Smooth muscle cell (in vitro differentiated cells): ENCODE measurements around the gene LGALS3BP. TPM values are rescaled to one million over a fixed set of nuclear protein-coding genes. Genes with fewer than 3 reads are reported as not detected.

Experiments
- DNase-seq: peaks from one replicate; lab custom pipeline; 2025; ENCODE audit not compliant: unreplicated experiment; lab: John Stamatoyannopoulos, UW
- H2AFZ ChIP-seq: fragments of 200-600 bp; sonication (generic); 2 replicates; pipeline ENCODE4 v1.6.0; 2016; ENCODE audit warnings: antibody characterized with exemption, low read depth, mild to moderate bottlenecking
- H3F3A ChIP-seq: fragments of 200-600 bp; sonication (generic); 2 replicates; pipeline ENCODE4 v1.6.0; 2017; ENCODE audit warnings: antibody characterized with exemption, low read depth
- H3K27ac ChIP-seq: fragments of 200-600 bp; sonication (generic); 2 replicates; pipeline ENCODE4 v1.5.1; 2016; ENCODE audit warnings: low read depth, mild to moderate bottlenecking
- H3K27me3 ChIP-seq: fragments of 200-600 bp; sonication (generic); 2 replicates; pipeline ENCODE4 v1.6.1; 2016; ENCODE audit warnings: low read depth, mild to moderate bottlenecking
- H3K36me3 ChIP-seq: fragments of 200-600 bp; sonication (generic); 2 replicates; pipeline ENCODE4 v1.5.1; 2016; ENCODE audit warnings: low read depth
- H3K4me1 ChIP-seq: fragments of 200-600 bp; sonication (generic); 2 replicates; pipeline ENCODE4 v1.5.1; 2016; ENCODE audit warnings: low read depth
- H3K4me2 ChIP-seq: fragments of 200-600 bp; sonication (generic); 2 replicates; pipeline ENCODE4 v1.6.0; 2016; ENCODE audit warnings: mild to moderate bottlenecking
- H3K4me3 ChIP-seq: fragments of 200-600 bp; sonication (generic); 2 replicates; pipeline ENCODE4 v1.5.1; 2016; ENCODE audit warnings: mild to moderate bottlenecking
- H3K79me2 ChIP-seq: fragments of 200-600 bp; sonication (generic); 2 replicates; pipeline ENCODE4 v1.6.0; 2016; ENCODE audit warnings: low read depth, mild to moderate bottlenecking
- H3K9ac ChIP-seq: fragments of 200-600 bp; sonication (generic); 2 replicates; pipeline ENCODE4 v1.6.0; 2016; ENCODE audit warnings: low read depth
- H3K9me3 ChIP-seq: fragments of 200-600 bp; sonication (generic); replicated peaks from 2 replicates; pipeline ENCODE4 v1.5.1; 2016; ENCODE audit warnings: low read depth
- H4K20me1 ChIP-seq: fragments of 200-600 bp; sonication (generic); 2 replicates; pipeline ENCODE4 v1.6.0; 2016; ENCODE audit warnings: low read depth
- WGBS: methylation state at CpG from one replicate; pipeline ENCODE4 v1.1.7; 2016; ENCODE audit warnings: low lambda C conversion rate; 5-methylcytosine and 5-hydroxymethylcytosine counted together
- polyA plus RNA-seq: library from polyadenylated mRNA; unstranded; fragments of >200 nt; fragmentation: Nextera tagmentation; extraction: Ambion mirVana; gene quantifications from 2 replicates; pipeline ENCODE4 v1.2.1, GENCODE V29; 2016
- total RNA-seq: library from RNA; depleted of rRNA; stranded (reverse); fragments of >200 nt; gene quantifications from 2 replicates; pipeline ENCODE4 v1.2.3, GENCODE V29; 2014
- TF ChIP-seq, protein P1 (sequence below): fragments of 200-600 bp; sonication (generic); IDR thresholded peaks from 2 replicates; pipeline ENCODE4 v1.5.1; 2017; ENCODE audit warnings: borderline replicate concordance, mild to moderate bottlenecking, antibody characterized with exemption; ENCODE audit not compliant: insufficient read depth, poor library complexity, severe bottlenecking

The LGALS3BP gene
- total and polyA plus RNA-seq, 2 experiments from 2014 or later = 66.5 to 151 TPM

DNA sequence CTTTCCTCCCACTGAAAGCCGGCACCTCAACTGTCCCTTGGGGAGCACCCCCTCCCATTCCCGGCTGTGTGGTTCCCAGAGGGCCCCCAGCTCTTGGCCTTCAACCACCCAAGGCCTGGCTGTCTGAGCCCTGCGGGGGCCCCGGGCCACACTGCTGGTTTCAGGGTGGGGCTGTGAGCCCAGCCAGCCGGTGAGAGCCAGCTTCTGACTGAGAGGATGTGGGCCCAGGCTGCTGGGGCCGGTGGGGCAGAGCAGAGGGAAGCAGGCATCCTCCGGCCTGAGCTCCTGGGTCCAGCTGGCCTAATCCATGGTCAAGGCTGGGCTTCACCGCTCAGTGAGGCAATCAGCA is 875 bp upstream of the LGALS3BP start:
- no peak overlapping the region for H3K4me2 ChIP-seq
- H4K20me1 ChIP-seq = no peaks in the 10 kb centered on the region
- TF ChIP-seq, protein P1, sequence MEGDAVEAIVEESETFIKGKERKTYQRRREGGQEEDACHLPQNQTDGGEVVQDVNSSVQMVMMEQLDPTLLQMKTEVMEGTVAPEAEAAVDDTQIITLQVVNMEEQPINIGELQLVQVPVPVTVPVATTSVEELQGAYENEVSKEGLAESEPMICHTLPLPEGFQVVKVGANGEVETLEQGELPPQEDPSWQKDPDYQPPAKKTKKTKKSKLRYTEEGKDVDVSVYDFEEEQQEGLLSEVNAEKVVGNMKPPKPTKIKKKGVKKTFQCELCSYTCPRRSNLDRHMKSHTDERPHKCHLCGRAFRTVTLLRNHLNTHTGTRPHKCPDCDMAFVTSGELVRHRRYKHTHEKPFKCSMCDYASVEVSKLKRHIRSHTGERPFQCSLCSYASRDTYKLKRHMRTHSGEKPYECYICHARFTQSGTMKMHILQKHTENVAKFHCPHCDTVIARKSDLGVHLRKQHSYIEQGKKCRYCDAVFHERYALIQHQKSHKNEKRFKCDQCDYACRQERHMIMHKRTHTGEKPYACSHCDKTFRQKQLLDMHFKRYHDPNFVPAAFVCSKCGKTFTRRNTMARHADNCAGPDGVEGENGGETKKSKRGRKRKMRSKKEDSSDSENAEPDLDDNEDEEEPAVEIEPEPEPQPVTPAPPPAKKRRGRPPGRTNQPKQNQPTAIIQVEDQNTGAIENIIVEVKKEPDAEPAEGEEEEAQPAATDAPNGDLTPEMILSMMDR = no peak
- no peak overlapping the region for H3K4me3 ChIP-seq
- peaks cover 7% of the 10 kb centered on the region for H3K4me1 ChIP-seq
- no peaks in the 10 kb centered on the region for H3F3A ChIP-seq
- H3K9ac ChIP-seq = no peak overlapping the region
- H3K27ac ChIP-seq = no peak overlapping the region
- no peak overlapping the region for H2AFZ ChIP-seq
- no peaks in the 10 kb centered on the region for H3K9me3 ChIP-seq
- H3K27me3 ChIP-seq = no peaks in the 10 kb centered on the region
- H3K79me2 ChIP-seq = no peaks in the 10 kb centered on the region
- 81% methylated on average over 8 of the region's 8 CpGs for WGBS
- no peaks in the 10 kb centered on the region for H3K36me3 ChIP-seq
- DNase-seq = no peak

DNA sequence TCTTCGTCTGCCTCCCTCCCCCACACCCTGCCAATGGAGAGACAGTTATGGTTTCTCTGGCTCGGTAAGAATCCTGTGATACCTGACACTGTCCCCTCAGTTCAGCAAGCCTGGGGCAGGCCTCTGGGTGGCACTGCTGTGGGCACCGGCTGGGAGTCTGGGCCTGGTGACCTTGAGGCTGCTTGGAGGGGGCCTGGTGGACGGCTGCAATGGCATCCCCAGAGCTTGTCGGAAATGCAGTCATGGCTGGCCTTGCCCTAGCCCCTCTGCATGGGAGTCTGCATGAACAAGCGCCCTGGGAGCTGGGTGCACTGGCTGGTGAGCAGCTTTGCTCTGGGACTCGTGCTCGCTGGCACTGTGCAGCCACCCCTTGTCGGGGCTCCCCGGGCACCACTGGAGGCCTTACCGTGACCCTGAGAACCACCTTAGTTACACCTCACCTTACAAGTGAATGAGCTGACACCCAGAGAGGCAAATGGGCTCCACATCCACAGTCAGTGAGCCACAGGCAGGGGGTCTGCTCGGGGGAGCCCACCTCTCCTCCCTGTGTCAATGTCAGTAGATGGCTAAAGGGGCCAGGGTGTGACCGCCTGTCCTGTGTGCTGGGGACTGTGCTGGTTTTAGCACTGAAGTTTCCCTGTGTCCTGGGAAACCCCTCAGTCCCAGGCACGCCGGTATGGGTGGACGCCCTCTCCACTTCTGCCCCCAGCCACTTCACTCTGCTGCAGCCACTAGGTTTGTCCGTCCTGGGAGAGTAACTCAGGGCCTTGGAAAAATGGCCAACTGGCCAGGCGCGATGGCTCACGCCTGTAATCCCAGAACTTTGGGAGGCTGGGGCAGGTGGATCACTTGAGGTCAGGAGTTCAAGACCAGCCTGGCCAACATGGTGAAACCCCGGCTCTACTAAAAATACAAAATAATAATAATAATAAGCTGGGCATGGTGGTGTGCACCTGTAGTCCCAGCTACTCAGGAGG is 1.4 kb downstream of the LGALS3BP start:
- no peak overlapping the region for H3K4me3 ChIP-seq
- TF ChIP-seq, protein P1 = no peak
- H3F3A ChIP-seq = no peaks in the 10 kb centered on the region
- no peak overlapping the region for H3K9ac ChIP-seq
- no peaks in the 10 kb centered on the region for H3K36me3 ChIP-seq
- DNase-seq = no peak
- WGBS = 91% methylated on average over 21 of the region's 21 CpGs
- no peak overlapping the region for H3K4me2 ChIP-seq
- no peaks in the 10 kb centered on the region for H4K20me1 ChIP-seq
- H3K27ac ChIP-seq = no peak overlapping the region
- no peaks in the 10 kb centered on the region for H3K79me2 ChIP-seq
- H2AFZ ChIP-seq = no peak overlapping the region
- H3K9me3 ChIP-seq = no peaks in the 10 kb centered on the region
- H3K27me3 ChIP-seq = no peaks in the 10 kb centered on the region
- peaks cover 7% of the 10 kb centered on the region for H3K4me1 ChIP-seq

DNA sequence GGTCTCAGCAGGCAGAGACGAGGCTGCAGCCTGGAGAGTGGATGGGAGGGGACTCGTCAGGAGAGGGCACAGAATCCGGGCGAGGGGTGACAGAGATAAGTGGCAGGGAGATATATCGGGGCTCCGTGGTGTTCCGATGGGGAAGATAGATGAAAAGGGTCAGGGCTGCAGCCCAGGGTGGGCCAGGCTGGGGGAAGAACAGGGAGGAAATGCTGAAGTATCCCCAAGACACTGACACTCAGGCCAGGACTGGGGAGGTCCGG is 2.1 kb downstream of the LGALS3BP start:
- no peak overlapping the region for H3K27ac ChIP-seq
- H3K4me3 ChIP-seq = no peak overlapping the region
- H3F3A ChIP-seq = no peaks in the 10 kb centered on the region
- WGBS = over 99% methylated on average over 8 of the region's 8 CpGs
- no peaks in the 10 kb centered on the region for H4K20me1 ChIP-seq
- no peak overlapping the region for H3K4me2 ChIP-seq
- no peaks in the 10 kb centered on the region for H3K36me3 ChIP-seq
- TF ChIP-seq, protein P1 = no peak
- no peak for DNase-seq
- no peaks in the 10 kb centered on the region for H3K79me2 ChIP-seq
- no peaks in the 10 kb centered on the region for H3K27me3 ChIP-seq
- H3K4me1 ChIP-seq = peaks cover 7% of the 10 kb centered on the region
- no peak overlapping the region for H2AFZ ChIP-seq
- H3K9ac ChIP-seq = no peak overlapping the region
- no peaks in the 10 kb centered on the region for H3K9me3 ChIP-seq
